CD4-positive, alpha-beta T cell treated with Interleukin-15 for 4 hours (primary cell): Measurements from ENCODE around the gene TRIB2.
"Not testable (repeated sequence)": the region's sequence is repeated elsewhere in the genome, so short reads cannot be mapped to it uniquely, and the experiment has no call there.

Experiments used
- DNase-seq: peaks from one replicate; pipeline ENCODE4 v3.0.0-alpha.2; 2020; ENCODE audit warnings: low spot score

TRIB2 gene

DNA sequence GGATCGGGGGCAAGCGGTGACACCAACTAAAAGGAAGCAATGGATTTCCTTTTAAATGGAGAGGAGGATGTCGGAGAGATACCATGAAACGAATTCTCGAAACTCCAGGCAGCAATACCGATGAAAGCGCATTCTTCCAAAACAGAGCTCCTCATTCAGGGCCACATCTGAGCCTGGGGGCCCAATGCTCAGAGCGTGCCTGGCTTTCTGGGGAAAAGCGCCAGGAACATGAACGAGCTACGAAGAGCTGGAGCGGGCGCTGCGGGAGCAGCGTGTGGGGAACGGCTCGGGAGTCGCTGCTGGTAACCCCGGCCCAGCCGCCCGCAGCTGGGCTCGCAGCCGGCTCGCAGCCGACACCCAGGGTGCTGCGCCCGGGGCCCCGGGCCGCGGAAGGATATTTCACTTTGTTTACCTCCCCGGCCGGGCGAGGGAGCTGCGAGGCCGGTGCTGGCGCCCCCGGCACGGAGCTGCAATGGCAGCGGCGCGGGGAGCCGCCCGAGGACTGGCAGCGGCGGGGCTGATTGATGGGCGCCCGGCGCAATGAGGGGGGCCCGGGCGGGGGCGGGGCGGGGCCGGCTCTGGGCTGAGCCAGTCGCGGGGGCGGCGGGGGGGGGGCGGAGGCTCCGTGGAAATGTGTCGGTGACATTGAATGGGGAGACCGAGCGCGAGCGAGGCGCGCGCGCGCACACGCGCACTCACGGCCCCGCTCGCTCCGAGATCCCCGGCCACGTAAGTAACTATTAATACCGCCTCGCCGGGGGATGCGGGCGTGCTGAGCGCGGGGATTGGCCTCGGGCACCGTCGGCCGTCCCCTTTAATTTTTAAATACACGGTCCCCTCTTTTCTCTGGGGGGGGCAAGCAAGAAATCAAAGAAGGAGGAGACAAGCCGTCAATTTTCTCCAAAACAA lies at the start of gene TRIB2:
TRIB2 (plus strand) TSS at position 655 of the 909 bp plus-strand sequence. CDS start 1,372 bp downstream, outside the sequence.
- peak; percentile 93 for DNase-seq

DNA sequence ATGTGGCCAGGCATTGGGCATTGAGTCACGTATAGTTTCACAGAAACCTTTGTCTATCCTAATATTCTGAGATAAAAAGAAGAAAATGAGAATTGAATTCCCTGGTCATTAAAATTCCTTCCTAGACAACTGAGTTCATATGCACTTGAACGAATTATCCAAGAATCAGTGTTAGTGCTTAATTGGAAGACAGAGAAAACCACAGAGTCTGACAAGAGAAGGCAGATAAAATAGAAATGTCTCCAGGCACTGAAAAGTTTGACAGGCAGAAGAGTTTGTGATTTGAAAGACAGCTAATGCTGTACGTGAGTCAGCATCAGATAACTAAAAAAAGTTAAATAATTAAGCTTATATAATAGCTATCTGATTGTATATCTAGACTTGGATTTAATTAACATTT lies 47.7 kb upstream of the TRIB2 start:
- no peak for DNase-seq

DNA sequence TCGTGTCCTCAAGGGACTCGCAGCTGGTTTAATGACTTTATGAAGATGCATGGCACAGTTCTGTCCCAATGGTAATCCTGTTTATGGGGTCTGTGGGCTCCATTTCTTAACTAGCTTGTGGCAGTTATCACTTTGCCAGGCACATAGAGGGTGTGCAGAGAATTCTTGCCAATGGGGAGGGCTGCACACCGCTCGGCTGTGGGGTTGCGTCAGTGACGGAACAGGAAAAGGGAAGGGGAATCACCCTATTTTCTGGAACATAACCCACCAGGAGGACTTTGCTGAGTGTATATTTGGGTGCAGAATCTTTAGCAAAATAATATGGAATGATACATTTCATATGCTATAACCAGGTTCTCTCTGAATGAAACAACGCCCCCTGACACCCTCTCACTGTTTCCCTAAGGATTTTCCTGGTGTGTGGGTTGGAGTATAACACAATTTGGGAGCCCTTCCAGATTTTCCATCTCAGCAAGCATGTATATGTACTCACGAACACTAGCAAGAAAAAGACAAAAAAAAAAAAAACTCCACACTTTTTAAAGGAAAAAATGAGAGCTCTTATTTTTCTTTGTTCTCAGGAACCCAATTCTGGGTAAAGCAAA lies 43.9 kb upstream of the TRIB2 start:
- no peak for DNase-seq

- no peak for DNase-seq
Observed at GRCh38 chr2:12674644-12675328, 42.0 kb upstream of the TRIB2 start.

- DNase-seq, result no peak
Observed at GRCh38 chr2:12675352-12675795, 41.4 kb upstream of the TRIB2 start.

DNA sequence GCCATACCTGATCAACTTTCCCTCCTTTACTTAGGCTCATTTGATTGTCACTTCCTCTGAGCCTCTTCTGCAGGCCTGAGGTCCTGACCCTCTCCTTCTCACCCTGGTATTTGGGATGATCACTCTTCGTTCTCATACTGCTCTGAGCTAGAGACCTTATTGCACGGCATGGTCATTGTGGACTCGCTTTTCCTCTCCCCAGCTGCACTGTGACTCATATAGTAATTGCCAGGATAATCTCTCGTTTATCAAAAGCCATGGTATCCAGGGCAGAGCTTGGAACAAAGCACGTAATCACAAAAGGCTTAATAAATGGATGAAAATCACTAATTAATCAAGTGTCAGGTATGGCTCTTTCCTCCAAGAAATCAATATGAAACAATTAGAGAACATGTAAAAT lies 40.9 kb upstream of the TRIB2 start:
- no peak for DNase-seq

GRCh38 chr2:12676771-12677170 lies 40.0 kb upstream of the TRIB2 start:
- no peak for DNase-seq

DNA sequence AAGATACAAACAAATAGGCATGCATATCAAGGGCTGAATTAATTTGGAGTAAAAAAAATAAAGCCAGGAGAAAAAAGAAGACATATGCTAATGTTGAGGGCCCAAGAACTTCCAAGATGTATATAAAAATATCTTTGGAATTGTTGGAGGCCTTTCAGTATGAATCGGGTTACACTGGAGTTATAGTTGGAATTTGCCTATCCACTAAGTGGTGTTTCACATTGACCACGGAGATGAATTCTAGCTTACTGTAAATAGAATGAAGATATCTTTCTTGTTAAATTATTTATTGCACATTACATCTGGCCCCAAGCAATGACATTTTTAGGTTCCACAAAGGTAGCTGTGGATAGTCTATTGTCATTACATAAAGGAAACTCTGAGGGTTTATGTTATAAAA lies 38.5 kb upstream of the TRIB2 start:
- no peak for DNase-seq

GRCh38 chr2:12679550-12680072 lies 37.1 kb upstream of the TRIB2 start:
- no peak for DNase-seq

DNA sequence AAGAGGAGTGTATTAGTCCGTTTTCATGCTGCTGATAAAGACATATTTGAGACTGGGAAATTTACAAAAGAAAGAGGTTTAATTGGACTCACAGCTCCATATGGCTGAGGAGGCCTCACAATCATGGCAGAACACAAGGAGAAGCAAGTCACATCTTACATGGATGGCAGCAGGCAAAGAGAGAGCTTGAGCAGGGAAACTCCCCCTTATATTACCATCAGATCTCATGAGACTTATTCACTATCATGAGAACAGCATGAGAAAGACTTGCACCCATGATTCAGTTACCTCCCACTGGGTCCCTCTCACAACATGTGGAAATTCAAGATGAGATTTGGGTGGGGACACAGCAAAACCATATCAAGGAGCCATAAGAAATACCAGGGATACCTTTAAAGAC lies 36.6 kb upstream of the TRIB2 start:
- DNase-seq, result not testable (repeated sequence)

DNA sequence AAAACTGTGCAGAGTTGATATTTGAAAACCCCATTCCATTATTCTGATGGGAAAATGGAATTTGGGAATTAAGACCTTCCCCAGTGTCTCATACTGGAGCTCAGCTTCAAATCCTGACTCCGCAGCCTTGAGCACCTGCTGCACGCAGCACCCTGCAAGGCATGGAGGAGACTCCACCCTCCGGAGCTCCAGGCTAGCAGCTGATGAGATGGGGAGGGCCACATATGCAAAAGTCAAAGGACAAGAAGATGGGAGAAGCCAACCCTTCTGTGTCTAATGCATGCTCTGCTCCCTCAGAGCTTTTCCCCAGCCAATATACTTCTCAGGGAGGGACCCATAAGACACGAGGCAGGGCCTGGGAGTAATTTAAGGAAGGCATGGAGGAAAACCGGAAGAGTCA lies 34.7 kb upstream of the TRIB2 start:
- DNase-seq, result no peak

DNA sequence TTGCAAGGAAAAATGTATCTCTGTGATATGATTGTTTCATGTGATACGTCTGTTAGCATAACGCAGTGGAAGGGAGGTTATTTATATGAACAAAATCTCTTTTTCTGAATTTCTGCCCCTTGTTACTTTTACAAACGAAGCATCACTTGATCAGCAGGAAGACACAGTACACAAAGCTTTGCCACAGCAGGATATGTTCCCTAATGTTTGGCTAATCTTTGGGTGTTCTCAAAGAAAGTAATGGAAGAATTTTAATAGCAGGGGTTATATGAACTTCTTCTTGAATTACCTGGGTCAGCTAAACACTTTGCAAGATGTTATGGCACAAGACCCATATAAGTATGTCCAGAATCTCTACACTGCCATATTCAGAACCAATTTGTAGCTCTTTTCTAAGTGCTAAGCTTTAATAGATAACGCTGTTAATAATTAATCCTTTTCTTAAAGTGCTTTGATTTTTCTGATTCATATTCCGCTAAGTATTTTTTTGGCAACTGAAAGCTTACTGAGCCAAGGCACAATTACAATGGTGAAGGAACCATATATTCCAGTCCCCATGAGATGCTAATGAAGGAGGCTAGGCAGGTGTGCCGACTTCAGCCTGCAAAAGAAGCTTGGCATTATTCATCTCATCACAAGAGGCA lies 33.2 kb upstream of the TRIB2 start:
- no peak for DNase-seq

DNA sequence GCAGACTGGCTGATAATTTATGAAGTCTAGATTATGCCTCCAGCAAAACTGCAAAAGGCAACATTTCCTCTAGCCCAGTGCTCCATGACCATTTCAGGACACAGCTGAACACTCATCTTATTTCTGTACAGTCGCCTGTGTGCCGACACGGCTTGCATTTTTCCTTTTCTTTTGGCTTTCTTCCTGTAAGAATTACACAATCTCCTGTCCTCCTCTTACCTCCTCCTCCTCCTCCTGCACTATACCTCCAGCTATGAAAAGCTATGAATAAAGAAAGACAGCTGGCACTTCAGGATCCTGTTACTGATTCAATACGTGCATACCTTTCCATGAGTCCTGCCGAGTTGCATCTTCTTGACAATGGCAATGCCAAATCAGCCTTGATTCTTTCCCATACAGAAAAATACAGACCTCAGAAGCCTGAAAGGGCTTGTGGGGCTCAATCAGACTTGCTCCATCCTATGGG lies 32.2 kb upstream of the TRIB2 start:
- no peak for DNase-seq

DNA sequence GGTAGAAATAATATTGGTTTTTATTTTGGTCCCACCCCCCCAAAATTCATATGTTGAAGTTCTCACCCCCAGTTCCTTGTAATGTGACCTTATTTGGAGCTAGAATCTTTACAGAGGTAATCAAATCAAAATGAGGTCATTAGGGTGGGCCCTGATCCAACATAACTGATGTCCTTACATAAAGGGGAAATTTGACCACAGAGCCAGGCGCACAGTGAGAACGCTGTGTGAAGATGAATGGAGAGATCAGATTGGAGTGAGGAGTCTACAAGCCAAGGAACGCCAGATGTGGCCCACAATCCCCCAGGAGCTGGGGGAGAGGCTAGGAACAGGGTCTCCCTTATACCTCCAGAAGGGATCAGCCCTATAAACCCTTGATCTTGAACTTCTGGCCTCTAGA lies 31.6 kb upstream of the TRIB2 start:
- no peak for DNase-seq

- no peak for DNase-seq
Observed at GRCh38 chr2:12685956-12686355, 30.8 kb upstream of the TRIB2 start.

GRCh38 chr2:12686708-12687283 lies 29.9 kb upstream of the TRIB2 start:
- DNase-seq, result no peak

DNA sequence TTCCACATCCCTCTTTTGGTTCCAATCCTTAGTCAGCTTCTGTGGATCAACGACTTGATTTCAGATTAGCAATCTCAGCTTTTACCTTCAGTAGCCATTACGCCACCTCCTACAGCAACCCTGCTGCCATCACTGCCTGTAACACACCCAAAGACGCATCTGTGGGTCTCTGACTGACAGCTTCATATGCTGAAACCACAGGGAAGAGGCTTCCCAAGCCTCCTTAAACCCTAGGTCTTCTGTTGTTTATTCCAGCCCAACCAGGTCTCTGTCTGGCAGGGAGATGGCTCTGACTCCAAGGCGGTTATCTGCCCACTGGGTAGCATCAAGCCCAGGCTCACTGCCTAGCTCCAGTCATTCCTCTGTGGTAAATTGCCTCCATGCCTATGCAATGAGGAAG lies 28.6 kb upstream of the TRIB2 start:
- DNase-seq, result no peak

- no peak for DNase-seq
Observed at GRCh38 chr2:12688893-12689292, 27.8 kb upstream of the TRIB2 start.

DNA sequence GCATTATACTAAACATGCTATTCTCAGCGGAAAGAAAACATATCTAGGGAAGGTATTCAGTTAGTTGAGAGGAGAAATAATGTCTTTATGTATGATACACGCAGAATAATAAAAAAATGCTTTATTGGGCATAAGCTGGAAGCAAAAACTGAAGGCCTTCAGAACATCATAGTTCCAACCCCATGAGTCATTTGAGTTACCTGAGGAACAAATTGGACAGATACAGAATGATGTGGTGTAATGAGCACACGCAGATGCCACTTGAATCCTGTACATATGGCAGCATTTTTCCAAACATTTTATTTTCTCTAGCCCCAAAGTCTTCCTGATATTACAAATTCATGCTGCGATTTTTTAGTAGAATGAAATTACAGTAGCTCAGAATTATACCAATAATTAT lies 23.2 kb upstream of the TRIB2 start:
- no peak for DNase-seq

DNA sequence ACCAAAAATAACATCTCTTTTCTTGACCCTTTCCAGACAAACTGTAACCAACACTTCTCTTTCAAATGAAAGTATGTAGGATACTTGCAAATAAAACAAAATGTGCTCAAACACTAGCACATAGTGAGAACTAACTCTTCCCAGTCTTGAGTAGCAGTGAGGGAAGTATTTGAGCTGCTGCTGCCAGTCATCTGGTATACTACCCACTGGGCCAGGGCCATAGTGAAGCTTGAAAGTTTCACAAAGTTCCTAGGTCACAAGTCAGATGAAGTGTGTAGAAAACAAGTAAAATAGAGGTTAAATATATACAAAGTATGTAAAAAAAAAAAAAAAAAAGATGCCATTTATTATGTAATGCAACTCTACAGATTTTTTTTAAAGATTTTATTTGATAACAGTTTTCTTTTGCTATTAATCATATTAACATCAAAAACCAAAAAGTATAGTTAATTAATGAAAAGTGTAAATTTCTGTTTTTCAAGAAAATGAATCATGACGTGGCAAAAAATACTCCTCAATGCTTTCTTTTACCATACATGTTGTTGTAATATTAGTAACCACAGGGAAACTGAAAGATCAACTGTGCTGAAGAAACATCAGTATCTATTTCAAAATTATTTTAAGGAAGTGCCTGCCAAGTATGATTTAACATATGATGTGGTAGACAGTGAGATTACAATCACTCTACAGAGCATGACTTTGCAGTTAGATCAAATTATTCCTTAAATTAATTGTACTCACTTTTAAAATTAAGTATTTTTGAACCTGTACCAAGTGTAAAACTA lies 21.6 kb upstream of the TRIB2 start:
- no peak for DNase-seq

DNA sequence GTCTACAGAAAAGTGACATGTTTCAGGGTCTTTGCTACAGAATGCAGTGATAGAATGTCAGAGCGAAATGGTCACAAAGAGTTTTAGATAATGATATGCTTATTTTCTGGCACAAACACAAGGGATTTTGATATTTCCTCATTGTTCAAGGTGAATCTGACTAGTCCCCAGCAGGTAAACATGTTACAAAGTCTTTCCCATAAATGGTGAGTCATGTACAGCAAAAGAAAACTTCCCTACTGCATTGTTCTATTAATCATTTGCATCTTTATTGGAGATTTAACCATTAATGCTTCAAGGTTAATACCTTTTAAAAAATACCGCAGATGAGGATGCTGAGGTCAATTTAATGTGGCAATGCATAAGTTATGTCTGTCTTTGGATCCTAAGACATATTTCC lies 19.1 kb upstream of the TRIB2 start:
- DNase-seq, result no peak
